B cell (primary cell): ENCODE data around the gene HSBP1. TPM values are rescaled to one million over a fixed set of nuclear protein-coding genes. Genes with fewer than 3 reads are reported as not detected.

Experiments
- ATAC-seq: fragments of 200-7000 bp; cut with Tn5 transposase; one replicate; pipeline ENCODE4 v1.10.0; 2021; ENCODE audit warnings: low read depth, mild to moderate bottlenecking, moderate number of reproducible peaks, moderate library complexity
- CTCF ChIA-PET: fragments of 350-600 bp; sonication (Branson Sonifier 250); formaldehyde crosslinking; loops from one replicate; lab custom pipeline; 2021; ENCODE audit warnings: antibody characterized with exemption, inconsistent platforms; lab: Charles Lee
- POLR2A ChIA-PET: fragments of 350-600 bp; sonication (Branson Sonifier 250); formaldehyde crosslinking; loops from one replicate; lab custom pipeline; 2021; ENCODE audit warnings: antibody characterized with exemption; lab: Charles Lee
- DNase-seq: peaks from one replicate; pipeline ENCODE4 v3.0.0; 2013
- H2AFZ ChIP-seq: 2 replicates; pipeline ENCODE4 v1.6.1; 2012; ENCODE audit warnings: mild to moderate bottlenecking, low read depth, low read length; ENCODE audit not compliant: insufficient read depth, poor library complexity, severe bottlenecking
- H3K27ac ChIP-seq, 2 donors: 1 replicate in 1 of 2; 2 replicates in 1 of 2; pipeline ENCODE4 v1.5.1; 2012 to 2013; ENCODE audit warnings: low read length in 2 of 2, mild to moderate bottlenecking in 2 of 2, moderate library complexity in 1 of 2
- H3K27me3 ChIP-seq, 4 experiments: fragments of 200-600 bp in 1 of 4; sonication (generic) in 1 of 4; replicated peaks in 1 of 4; 1 replicate in 2 of 4; 2 replicates in 2 of 4; pipeline versions ENCODE4 v1.6.1 to v1.7.0; 2013 to 2016; ENCODE audit warnings: low read length in 3 of 4, mild to moderate bottlenecking in 2 of 4, mixed read lengths in 1 of 4, moderate library complexity in 1 of 4; ENCODE audit not compliant: insufficient read depth in 4 of 4, control insufficient read depth in 3 of 4; ENCODE audit errors: control extremely low read depth in 1 of 4
- H3K36me3 ChIP-seq, 2 experiments: replicated peaks in 1 of 2; 1 replicate in 1 of 2; 2 replicates in 1 of 2; pipeline versions ENCODE4 v1.6.1 to v1.7.1; 2013; ENCODE audit warnings: low read length in 1 of 2; ENCODE audit not compliant: insufficient read depth in 2 of 2, control insufficient read depth in 1 of 2; ENCODE audit errors: control extremely low read depth in 1 of 2, extremely low read depth in 1 of 2
- H3K4me1 ChIP-seq, 2 donors: fragments of 200-600 bp in 1 of 2; sonication (generic) in 1 of 2; 1 replicate in 1 of 2; 2 replicates in 1 of 2; pipeline versions ENCODE4 v1.5.1 to v1.6.1; 2013 to 2017; ENCODE audit warnings: low read length in 2 of 2; ENCODE audit not compliant: control insufficient read depth in 2 of 2, insufficient read depth in 2 of 2
- H3K4me2 ChIP-seq: replicated peaks from 2 replicates; pipeline ENCODE3; 2012; ENCODE audit warnings: mild to moderate bottlenecking, low read depth, low read length; ENCODE audit not compliant: poor library complexity, severe bottlenecking
- H3K4me3 ChIP-seq, 5 experiments: fragments of 200-600 bp in 1 of 5; sonication (generic) in 1 of 5; 1 replicate in 3 of 5; 2 replicates in 2 of 5; pipeline versions ENCODE4 v1.5.1 to v1.7.0; 2011 to 2016; ENCODE audit warnings: low read length in 4 of 5, mild to moderate bottlenecking in 4 of 5, low read depth in 2 of 5, control low read depth in 1 of 5, moderate library complexity in 1 of 5; ENCODE audit not compliant: insufficient read depth in 1 of 5; ENCODE audit errors: control extremely low read depth in 1 of 5, extremely low read depth in 1 of 5
- H3K79me2 ChIP-seq: fragments of 200-600 bp; sonication (generic); one replicate; pipeline ENCODE4 v1.6.0; 2016; ENCODE audit warnings: low read length; ENCODE audit not compliant: control insufficient read depth, insufficient read depth
- H3K9ac ChIP-seq: fragments of 200-600 bp; sonication (generic); 2 replicates; pipeline ENCODE4 v1.6.1; 2017; ENCODE audit warnings: mild to moderate bottlenecking, low read length, moderate library complexity
- H3K9me3 ChIP-seq, 3 donors: one replicate each; pipeline versions ENCODE4 v1.6.1 to v1.7.1; 2013; ENCODE audit warnings: low read length in 2 of 3; ENCODE audit not compliant: control insufficient read depth in 2 of 3, insufficient read depth in 1 of 3; ENCODE audit errors: control extremely low read depth in 1 of 3
- H4K20me1 ChIP-seq: 2 replicates; pipeline ENCODE4 v1.6.0; 2012; ENCODE audit warnings: mild to moderate bottlenecking, low read length; ENCODE audit not compliant: insufficient read depth, control insufficient read depth, poor library complexity, severe bottlenecking
- H3K27ac Mint-ChIP-seq: one replicate; pipeline ENCODE4 v1.8.0; 2021; ENCODE audit warnings: mixed read lengths
- H3K27me3 Mint-ChIP-seq: one replicate; pipeline ENCODE4 v1.8.0; 2021; ENCODE audit warnings: mixed read lengths
- H3K4me1 Mint-ChIP-seq: one replicate; pipeline ENCODE4 v1.8.0; 2021; ENCODE audit warnings: mixed read lengths
- H3K4me3 Mint-ChIP-seq: one replicate; pipeline ENCODE4 v1.8.0; 2021; ENCODE audit warnings: mixed read lengths
- H3K9me3 Mint-ChIP-seq: one replicate; pipeline ENCODE4 v1.8.0; 2022; ENCODE audit warnings: mixed read lengths; ENCODE audit not compliant: insufficient read depth
- CTCF ChIP-seq: fragments of 200-600 bp; IDR thresholded peaks from one replicate; pipeline ENCODE4 v1.8.0; 2022; ENCODE audit warnings: antibody characterized with exemption, mild to moderate bottlenecking
- EZH2 ChIP-seq: IDR thresholded peaks from 2 replicates; pipeline ENCODE4 v1.6.1; 2012; ENCODE audit warnings: borderline replicate concordance, low read depth, mild to moderate bottlenecking, moderate library complexity, low read length; ENCODE audit not compliant: insufficient read depth, poor library complexity, severe bottlenecking
- WGBS: methylation state at CpG from one replicate; pipeline ENCODE4 v1.1.5; 2013; ENCODE audit warnings: missing lambda C conversion rate; ENCODE audit not compliant: insufficient coverage; 5-methylcytosine and 5-hydroxymethylcytosine counted together
- intact Hi-C: fragments of 100-400 bp; cut with micrococcal nuclease; formaldehyde crosslinking; loops from one replicate; pipeline ENCODE4 v1.10.0; 2022
- polyA plus RNA-seq: library from polyadenylated mRNA; depleted of rRNA; stranded (reverse); fragments of >200 nt; gene quantifications from 2 replicates; pipeline ENCODE4 v1.2.3, GENCODE V29; 2012
- total RNA-seq, 2 donors: library from RNA; stranded (reverse); fragments of 120-200 nt in 1 of 2; gene quantifications; 1 replicate in 1 of 2; 2 replicates in 1 of 2; pipeline versions ENCODE4 v1.2.3 to v1.2.4, GENCODE V29; 2013 to 2022

HSBP1 gene
- total and polyA plus RNA-seq, 2 donors (not counting 1 experiment from before 2014, with no cell fraction given) = 4.8 to 39.6 TPM

- peaks cover 0 to 3% (median 1%) of the 10 kb centered on the region in 4 experiments for H3K27me3 ChIP-seq
- no peaks in the 10 kb centered on the region for H3K79me2 ChIP-seq
- CTCF ChIA-PET = interaction anchor here (0.9 to 1.0 kb wide), 2 partner anchors 21 to 23 kb away, joined by 5 read pairs; no protein-coding TSS in a partner anchor
- 100% methylated on average over 1 of the region's 6 CpGs for WGBS
- H3K9ac ChIP-seq = no peak overlapping the region
- ATAC-seq = no peak
- H3K4me2 ChIP-seq = no peak overlapping the region
- no peaks in the 10 kb centered on the region for H3K9me3 Mint-ChIP-seq
- H3K27ac ChIP-seq = no peak overlapping the region
- H3K36me3 ChIP-seq = no peaks in the 10 kb centered on the region
- H3K4me3 Mint-ChIP-seq = no peak overlapping the region
- peaks cover 0 to 6% (median 0%) of the 10 kb centered on the region in 3 donors for H3K9me3 ChIP-seq
- H3K27ac Mint-ChIP-seq = no peak overlapping the region
- no peak overlapping the region for H2AFZ ChIP-seq
- POLR2A ChIA-PET = no interaction called here
- H4K20me1 ChIP-seq = no peaks in the 10 kb centered on the region
- no peak overlapping the region for H3K4me3 ChIP-seq
- DNase-seq = no peak
- intact Hi-C loops = no loop called here
- peaks cover 21% of the 10 kb centered on the region for H3K27me3 Mint-ChIP-seq
- H3K4me1 Mint-ChIP-seq = peaks cover 16% of the 10 kb centered on the region
- H3K4me1 ChIP-seq = peaks cover 10 to 18% of the 10 kb centered on the region in 2 donors
- no peak for TF ChIP-seq CTCF
- no peak for TF ChIP-seq EZH2
These were observed 41.6 kb downstream of the HSBP1 start for GRCh38 chr16:83849421-83849820.

GRCh38 chr16:83850947-83851346 lies 43.2 kb downstream of the HSBP1 start:
- H3K4me2 ChIP-seq = no peak overlapping the region
- intact Hi-C loops = no loop called here
- H3K9me3 ChIP-seq = peaks cover 0 to 2% (median 0%) of the 10 kb centered on the region in 3 donors
- H3K27ac Mint-ChIP-seq = no peak overlapping the region
- ChIA-PET CTCF (no interaction called here), POLR2A (no interaction called here)
- no peak for ATAC-seq
- H3K9me3 Mint-ChIP-seq = no peaks in the 10 kb centered on the region
- H3K4me1 ChIP-seq = peaks cover 0 to 9% of the 10 kb centered on the region in 2 donors
- no peak overlapping the region for H3K4me3 ChIP-seq
- no peak for DNase-seq
- peaks cover 9% of the 10 kb centered on the region for H3K4me1 Mint-ChIP-seq
- H4K20me1 ChIP-seq = no peaks in the 10 kb centered on the region
- peaks cover 0 to 3% (median 1%) of the 10 kb centered on the region in 4 experiments for H3K27me3 ChIP-seq
- no peak for TF ChIP-seq EZH2
- no peak for TF ChIP-seq CTCF
- H3K27me3 Mint-ChIP-seq = peaks cover 22% of the 10 kb centered on the region
- no peaks in the 10 kb centered on the region for H3K36me3 ChIP-seq
- H3K79me2 ChIP-seq = no peaks in the 10 kb centered on the region
- no peak overlapping the region for H3K9ac ChIP-seq
- H2AFZ ChIP-seq = no peak overlapping the region
- H3K4me3 Mint-ChIP-seq = no peak overlapping the region
- H3K27ac ChIP-seq = no peak overlapping the region
- no CpG with 5 or more reads among the region's 5 CpGs for WGBS
